Dermis lymphatic vessel endothelial cell (primary cell): ENCODE results near the gene COL8A2. TPM values are rescaled to one million over a fixed set of nuclear protein-coding genes. Genes with fewer than 3 reads are reported as not detected.

Source experiments
- total RNA-seq: library from RNA; depleted of rRNA; stranded (reverse); fragments of >200 nt; gene quantifications from 2 replicates; pipeline ENCODE4 v1.2.1, GENCODE V29; 2014

Gene COL8A2
- total RNA-seq: 0.86 and 1.1 TPM in 2 replicates

GRCh38 chr1:36125129-36125991, at the start of gene COL8A2:
COL8A2 (minus strand) TSS chr1:36125222; CDS start chr1:36100242, 24,980 bp downstream.

GRCh38 chr1:36155408-36156328, 30.6 kb upstream of the COL8A2 start, which contains the start of gene MAP7D1:
MAP7D1 (plus strand) TSS chr1:36156160; CDS start chr1:36156418, 258 bp downstream.

GRCh38 chr1:36149237-36149972, 24.4 kb upstream of the COL8A2 start, which contains the start of gene TRAPPC3:
TRAPPC3 (minus strand) TSS chr1:36149486; CDS start chr1:36149378, 108 bp downstream.

GRCh38 chr1:36088577-36089392, 36.2 kb downstream of the COL8A2 start, which contains the start of gene ADPRS:
ADPRS (plus strand) TSS chr1:36088892; CDS start chr1:36088905, 13 bp downstream.

GRCh38 chr1:36083635-36084496, 41.2 kb downstream of the COL8A2 start, which contains the start of gene TEKT2:
TEKT2 (plus strand) TSS chr1:36084094; CDS start chr1:36084922, 828 bp downstream.

Other genes with a start within 250 kb of the COL8A2 start
- 10.0 and 11.9 TPM in 2 replicates for gene AGO1, start 242.0 kb downstream of the COL8A2 start, total RNA-seq
- 9.3 and 11.1 TPM in 2 replicates for gene AGO3, start 194.1 kb downstream of the COL8A2 start, total RNA-seq
- 0.33 and 0.34 TPM in 2 replicates for gene TEKT2, start 41.1 kb downstream of the COL8A2 start, total RNA-seq
- gene ADPRS, start 36.3 kb downstream of the COL8A2 start, total RNA-seq: 25.1 and 33.5 TPM in 2 replicates
- gene TRAPPC3, start 24.3 kb upstream of the COL8A2 start, total RNA-seq: 66.6 and 85.8 TPM in 2 replicates
- 38.0 and 38.4 TPM in 2 replicates for gene MAP7D1, start 30.9 kb upstream of the COL8A2 start, total RNA-seq
- gene THRAP3, start 99.2 kb upstream of the COL8A2 start, total RNA-seq: 124 and 137 TPM in 2 replicates
- gene SH3D21, start 181.1 kb upstream of the COL8A2 start, total RNA-seq: 0.65 and 0.77 TPM in 2 replicates
- gene EVA1B, start 198.4 kb upstream of the COL8A2 start, total RNA-seq: 89.6 and 91.5 TPM in 2 replicates